Right ventricle myocardium superior (tissue), 1 donor: ENCODE data around the gene DKK3. TPM values are rescaled to one million over a fixed set of nuclear protein-coding genes. Genes with fewer than 3 reads are reported as not detected.
A peak's percentile ranks its signal among the peaks of the same experiment; 100 is the strongest.

Experiments
- ATAC-seq: fragments of 200-7000 bp; cut with Tn5 transposase; one replicate; pipeline ENCODE4 v1.9.1; 2020; ENCODE audit warnings: mild to moderate bottlenecking; ENCODE audit not compliant: poor library complexity
- DNase-seq: peaks from one replicate; pipeline ENCODE4 v3.0.0-alpha.2; 2020
- intact Hi-C: fragments of 100-400 bp; cut with DNase I; formaldehyde crosslinking; loops from one replicate; pipeline ENCODE4 v1.11.2; 2022
- total RNA-seq: library from RNA; stranded (reverse); fragmentation: NEBNext Ultra II Directional; extraction: Animal tissue kit (Norgen Biotek cat#: 25700); gene quantifications from one replicate; pipeline ENCODE4 v1.2.1, GENCODE V29; 2021
- donor health status: DM: no; HTN: yes; CAD: no; lungs with severe emphysema.

Gene DKK3
- total RNA-seq, 1 donor from 2014 or later, result 520 TPM

- ATAC-seq (peak; percentile 84), DNase-seq (no peak)
- intact Hi-C loops, result no loop called here
Observed at GRCh38 chr11:11931461-11932055, 76.9 kb downstream of the DKK3 start.

- ATAC-seq (no peak), DNase-seq (no peak)
- intact Hi-C loops, result loop anchor here (2.0 to 5.0 kb wide), 2 partner anchors 115 to 352 kb away; no protein-coding TSS in a partner anchor
Observed at GRCh38 chr11:11929920-11930319, 78.5 kb downstream of the DKK3 start.

- DNase-seq, result no peak
- peak; percentile 41 for ATAC-seq
- intact Hi-C loops, result no loop called here
Observed at GRCh38 chr11:11923828-11924227, 84.6 kb downstream of the DKK3 start.

GRCh38 chr11:11916981-11917399, 91.4 kb downstream of the DKK3 start:
- DNase-seq, result no peak
- intact Hi-C loops, result no loop called here

GRCh38 chr11:11915625-11916024, 92.8 kb downstream of the DKK3 start:
- intact Hi-C loops, result no loop called here
- no peak for ATAC-seq
- no peak for DNase-seq

More at GRCh38 chr11:11916981-11917399, 91.4 kb downstream of the DKK3 start:
- peak; percentile 51 for ATAC-seq

GRCh38 chr11:11913395-11913794, 95.0 kb downstream of the DKK3 start:
- ATAC-seq (no peak), DNase-seq (no peak)
- intact Hi-C loops, result no loop called here

Other genes with a start within 250 kb of the DKK3 start
- gene USP47, start 166.7 kb downstream of the DKK3 start, total RNA-seq, result 49.0 TPM
- 34.8 TPM for gene MICAL2, start 102.0 kb upstream of the DKK3 start, total RNA-seq